ENCODE measurements around the gene CACNA1B. TPM values are rescaled to one million over a fixed set of nuclear protein-coding genes. Genes with fewer than 3 reads are reported as not detected.
"Not testable (repeated sequence)": the region's sequence is repeated elsewhere in the genome, so short reads cannot be mapped to it uniquely, and the experiment has no call there.

The CACNA1B gene
- total RNA-seq, 1 donor from 2014 or later: 0.74 TPM

DNA sequence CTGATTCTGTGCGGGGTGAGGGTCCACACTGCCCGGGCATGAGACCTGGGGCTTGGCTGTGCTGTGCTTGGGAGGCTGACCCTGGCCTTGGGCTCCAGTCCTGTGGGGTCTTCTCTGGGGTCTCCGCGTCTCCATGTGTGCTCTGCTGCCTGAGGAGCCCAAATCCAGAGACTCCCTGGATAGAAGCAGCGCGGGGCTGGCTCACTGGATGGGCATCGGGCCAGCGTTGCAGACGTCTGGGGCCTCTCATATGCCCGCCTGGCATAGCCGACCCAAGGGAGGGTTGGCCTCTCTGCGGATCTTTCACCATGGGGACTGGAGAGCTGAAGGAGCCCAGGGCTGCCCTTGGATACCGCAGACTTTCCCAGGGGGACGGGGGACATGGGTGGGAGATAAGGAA is 12.4 kb downstream of the CACNA1B start:
- DNase-seq (ENCODE audit: extremely low spot score in 2 of 2); intact Hi-C loops (cut with DNase I); H3K36me3 ChIP-seq; H3K27ac ChIP-seq; H3K9me3 ChIP-seq; H3K4me1 ChIP-seq; H3K27me3 ChIP-seq; H3K4me3 ChIP-seq: not testable (repeated sequence)

DNA sequence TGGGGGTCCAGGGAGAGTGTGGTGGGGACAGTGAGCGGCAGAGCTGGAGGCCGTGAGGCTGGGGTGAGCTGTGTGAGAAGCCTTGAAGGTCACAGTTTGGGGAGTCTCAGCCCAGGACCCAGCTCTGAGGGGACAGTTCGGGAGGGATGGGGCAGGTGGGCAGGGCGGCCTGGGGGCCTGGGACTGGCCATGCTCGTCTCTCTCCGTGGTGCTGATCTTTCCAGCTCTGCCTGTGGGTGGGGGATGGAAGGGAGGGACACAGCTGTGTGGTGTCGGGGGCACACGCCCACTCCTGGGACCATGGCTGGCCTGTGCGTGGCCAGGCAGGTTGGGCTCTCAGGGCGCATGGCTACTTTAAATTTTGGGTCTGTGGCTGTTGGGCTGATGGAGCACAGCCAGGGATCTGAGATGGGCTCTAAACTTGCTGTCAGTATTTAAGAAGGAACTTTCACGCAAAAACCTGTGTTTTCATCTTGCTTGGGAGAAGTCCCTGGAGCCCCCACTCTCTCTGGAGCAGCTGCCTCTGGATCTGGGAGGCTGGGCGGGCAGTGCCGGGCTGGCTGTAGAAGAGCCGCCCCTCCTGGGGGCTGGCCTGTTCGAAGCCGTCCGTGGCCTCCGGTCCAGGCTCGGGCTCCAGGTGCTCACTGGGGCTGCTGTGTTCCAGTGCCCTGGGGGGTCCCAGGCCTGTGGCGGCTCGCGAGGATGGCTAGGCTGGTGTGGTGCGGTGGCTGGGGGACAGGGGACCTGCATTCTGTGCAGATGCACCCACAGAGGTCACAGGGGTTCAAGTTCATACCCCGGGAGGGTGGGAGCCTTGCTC is 13.4 kb downstream of the CACNA1B start:
- H3K4me1 ChIP-seq; intact Hi-C loops (cut with DNase I); H3K9me3 ChIP-seq; H3K36me3 ChIP-seq; H3K4me3 ChIP-seq; DNase-seq (ENCODE audit: extremely low spot score in 2 of 2); H3K27ac ChIP-seq; H3K27me3 ChIP-seq: not testable (repeated sequence)

DNA sequence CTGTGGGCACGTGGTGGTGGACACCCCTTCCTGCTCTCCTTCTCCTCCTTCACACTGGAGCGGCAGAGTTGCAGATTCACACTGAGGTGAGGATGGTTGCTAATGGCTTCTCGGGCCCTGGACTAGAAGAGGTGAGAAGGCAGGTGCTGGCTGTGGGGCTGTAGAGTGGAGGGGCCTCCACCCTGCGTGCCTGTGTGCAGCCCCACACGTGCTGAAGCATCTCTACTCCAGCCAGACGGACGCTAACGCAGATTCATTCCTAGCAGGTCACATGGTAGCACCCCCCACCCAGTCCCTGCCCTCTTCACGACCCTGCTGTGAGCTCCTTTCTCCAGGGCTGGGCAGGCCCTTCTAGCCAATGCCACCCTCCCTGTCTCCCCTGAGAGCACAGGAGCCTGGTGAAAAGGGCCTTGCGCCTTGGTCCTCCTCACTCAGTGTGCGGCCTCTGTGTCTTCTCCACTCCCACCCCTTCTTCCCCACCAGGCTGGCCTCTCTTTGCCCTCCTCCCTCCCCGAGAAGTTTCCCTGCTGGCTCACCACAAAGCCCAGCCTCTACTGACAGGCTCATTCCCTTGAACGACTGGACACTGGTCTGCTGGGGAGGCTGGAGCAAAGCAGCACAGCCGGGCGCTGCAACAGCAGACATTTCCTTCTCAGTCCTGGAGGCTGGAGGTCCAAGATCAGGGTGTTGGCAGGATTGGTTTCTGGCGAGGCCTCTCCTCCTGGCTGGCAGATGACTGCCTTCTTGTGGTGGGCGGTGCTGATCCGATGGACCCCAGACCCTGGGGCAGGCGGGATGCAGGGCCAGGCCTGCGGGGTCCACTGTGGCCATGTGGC is 14.2 kb downstream of the CACNA1B start:
- Histone ChIP-seq H3K27me3 (no peaks in the 10 kb centered on the region), H3K36me3 (no peaks in the 10 kb centered on the region), H3K4me1 (no peaks in the 10 kb centered on the region), H3K27ac (no peak overlapping the region), H3K9me3 (no peaks in the 10 kb centered on the region), H3K4me3 (no peak overlapping the region)
- no peak for TF ChIP-seq POLR2AphosphoS5 (IDR thresholded peaks at IDR 0.05; ENCODE audit: insufficient read depth in 1 of 2, low read depth in 1 of 2)
- no peak for TF ChIP-seq POLR2A (IDR thresholded peaks at IDR 0.05)
- TF ChIP-seq, protein P1, sequence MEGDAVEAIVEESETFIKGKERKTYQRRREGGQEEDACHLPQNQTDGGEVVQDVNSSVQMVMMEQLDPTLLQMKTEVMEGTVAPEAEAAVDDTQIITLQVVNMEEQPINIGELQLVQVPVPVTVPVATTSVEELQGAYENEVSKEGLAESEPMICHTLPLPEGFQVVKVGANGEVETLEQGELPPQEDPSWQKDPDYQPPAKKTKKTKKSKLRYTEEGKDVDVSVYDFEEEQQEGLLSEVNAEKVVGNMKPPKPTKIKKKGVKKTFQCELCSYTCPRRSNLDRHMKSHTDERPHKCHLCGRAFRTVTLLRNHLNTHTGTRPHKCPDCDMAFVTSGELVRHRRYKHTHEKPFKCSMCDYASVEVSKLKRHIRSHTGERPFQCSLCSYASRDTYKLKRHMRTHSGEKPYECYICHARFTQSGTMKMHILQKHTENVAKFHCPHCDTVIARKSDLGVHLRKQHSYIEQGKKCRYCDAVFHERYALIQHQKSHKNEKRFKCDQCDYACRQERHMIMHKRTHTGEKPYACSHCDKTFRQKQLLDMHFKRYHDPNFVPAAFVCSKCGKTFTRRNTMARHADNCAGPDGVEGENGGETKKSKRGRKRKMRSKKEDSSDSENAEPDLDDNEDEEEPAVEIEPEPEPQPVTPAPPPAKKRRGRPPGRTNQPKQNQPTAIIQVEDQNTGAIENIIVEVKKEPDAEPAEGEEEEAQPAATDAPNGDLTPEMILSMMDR (IDR thresholded peaks at IDR 0.05): no peak
- intact Hi-C loops (cut with DNase I): no loop called here
- no peak for DNase-seq (ENCODE audit: extremely low spot score in 2 of 2)

DNA sequence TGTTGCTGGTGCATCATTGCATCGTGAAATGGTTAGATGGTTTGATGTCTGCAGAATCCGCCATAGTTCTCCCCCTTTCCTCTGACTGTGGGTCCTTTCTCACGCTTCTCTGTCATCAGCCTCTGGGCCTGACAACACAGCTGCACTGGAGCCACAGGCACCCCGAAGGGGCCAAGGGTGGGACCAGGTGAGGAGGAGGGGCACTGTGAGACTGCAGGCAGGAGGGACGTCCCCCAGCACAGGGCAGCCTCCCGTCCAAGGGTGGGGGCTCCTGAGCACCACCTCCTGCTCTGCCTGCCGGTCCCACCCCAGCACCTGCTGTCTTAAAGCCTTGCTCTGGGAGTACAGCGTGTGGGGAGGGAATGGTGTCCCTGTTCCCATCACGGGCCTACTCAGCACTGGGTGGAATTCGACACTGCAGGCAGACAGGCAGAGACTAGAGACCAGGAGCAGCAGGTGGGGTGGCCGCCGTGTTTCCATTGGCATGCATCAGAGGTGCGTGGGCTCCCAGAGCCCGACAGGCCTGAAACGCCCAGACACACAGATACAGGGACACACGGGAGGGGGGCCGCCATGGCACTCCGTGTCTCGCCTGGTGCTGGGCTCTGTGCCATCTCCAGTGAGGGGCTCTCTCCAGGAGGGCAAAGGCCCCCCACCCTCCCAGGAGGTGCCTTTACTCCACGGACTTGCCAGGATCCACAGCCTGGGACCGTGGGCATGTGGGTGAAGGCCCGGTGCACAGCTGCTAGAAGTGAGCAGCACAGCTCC is 15.0 kb downstream of the CACNA1B start:
- intact Hi-C loops (cut with DNase I): no loop called here
- Histone ChIP-seq H3K27me3 (no peaks in the 10 kb centered on the region), H3K9me3 (no peaks in the 10 kb centered on the region), H3K4me1 (no peaks in the 10 kb centered on the region), H3K27ac (no peak overlapping the region), H3K4me3 (no peak overlapping the region), H3K36me3 (no peaks in the 10 kb centered on the region)
- TF ChIP-seq, protein P1 (IDR thresholded peaks at IDR 0.05): no peak
- TF ChIP-seq POLR2AphosphoS5 (IDR thresholded peaks at IDR 0.05; ENCODE audit: insufficient read depth in 1 of 2, low read depth in 1 of 2) (no peak), POLR2A (IDR thresholded peaks at IDR 0.05) (no peak)
- no peak for DNase-seq (ENCODE audit: extremely low spot score in 2 of 2)

DNA sequence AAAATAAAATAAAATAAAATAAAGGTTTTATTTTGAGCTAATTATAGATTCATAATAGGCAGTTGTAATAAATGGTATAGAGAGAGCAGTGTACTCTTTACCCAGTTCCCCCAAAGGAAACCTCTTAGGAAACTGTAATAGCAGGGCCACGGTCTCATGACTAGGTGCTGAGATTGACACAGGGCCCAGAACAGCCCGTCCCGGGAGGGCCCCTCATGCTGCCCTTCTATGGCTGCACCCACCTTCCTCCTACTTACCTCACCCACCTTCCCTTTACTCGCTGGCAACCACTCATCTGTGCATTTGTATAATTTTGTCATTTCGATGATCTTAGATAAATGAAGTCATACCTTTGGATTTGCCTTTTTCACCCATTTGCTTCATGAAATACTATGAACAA is 16.1 kb downstream of the CACNA1B start:
- Histone ChIP-seq H3K36me3 (no peaks in the 10 kb centered on the region), H3K27ac (no peak overlapping the region), H3K9me3 (no peaks in the 10 kb centered on the region), H3K4me3 (no peak overlapping the region), H3K27me3 (no peaks in the 10 kb centered on the region), H3K4me1 (no peaks in the 10 kb centered on the region)
- intact Hi-C loops (cut with DNase I): no loop called here
- DNase-seq (ENCODE audit: extremely low spot score in 2 of 2): no peak
- TF ChIP-seq POLR2AphosphoS5 (IDR thresholded peaks at IDR 0.05; ENCODE audit: insufficient read depth in 1 of 2, low read depth in 1 of 2) (no peak), POLR2A (IDR thresholded peaks at IDR 0.05) (no peak)
- TF ChIP-seq, protein P1 (IDR thresholded peaks at IDR 0.05): no peak

Data from vagina (tissue), 2 donors.